Measurements from ENCODE around the gene PPP1R8. TPM values are rescaled to one million over a fixed set of nuclear protein-coding genes. Genes with fewer than 3 reads are reported as not detected.

The PPP1R8 gene
- total RNA-seq, 1 donor from 2014 or later: 36.5 TPM

GRCh38 chr1:27872059-27872801 is 41.6 kb downstream of the PPP1R8 start, which contains the start of gene THEMIS2:
THEMIS2 (plus strand) TSS chr1:27872544; CDS start chr1:27872572, 28 bp downstream.
- DNase-seq (ENCODE audit: low spot score): peak; percentile 48

- no peak for DNase-seq (ENCODE audit: low spot score)
These were observed 42.4 kb downstream of the PPP1R8 start for GRCh38 chr1:27872802-27873551.

GRCh38 chr1:27873671-27874384 is 43.2 kb downstream of the PPP1R8 start:
- DNase-seq (ENCODE audit: low spot score): no peak

GRCh38 chr1:27876341-27877114 is 45.9 kb downstream of the PPP1R8 start:
- DNase-seq (ENCODE audit: low spot score): no peak

- no peak for DNase-seq (ENCODE audit: low spot score)
These were observed 46.5 kb downstream of the PPP1R8 start for GRCh38 chr1:27877115-27877416.

- DNase-seq (ENCODE audit: low spot score): no peak
These were observed 47.5 kb downstream of the PPP1R8 start for GRCh38 chr1:27878039-27878438.

- DNase-seq (ENCODE audit: low spot score): no peak
These were observed 48.3 kb downstream of the PPP1R8 start for GRCh38 chr1:27878787-27879335.

DNA sequence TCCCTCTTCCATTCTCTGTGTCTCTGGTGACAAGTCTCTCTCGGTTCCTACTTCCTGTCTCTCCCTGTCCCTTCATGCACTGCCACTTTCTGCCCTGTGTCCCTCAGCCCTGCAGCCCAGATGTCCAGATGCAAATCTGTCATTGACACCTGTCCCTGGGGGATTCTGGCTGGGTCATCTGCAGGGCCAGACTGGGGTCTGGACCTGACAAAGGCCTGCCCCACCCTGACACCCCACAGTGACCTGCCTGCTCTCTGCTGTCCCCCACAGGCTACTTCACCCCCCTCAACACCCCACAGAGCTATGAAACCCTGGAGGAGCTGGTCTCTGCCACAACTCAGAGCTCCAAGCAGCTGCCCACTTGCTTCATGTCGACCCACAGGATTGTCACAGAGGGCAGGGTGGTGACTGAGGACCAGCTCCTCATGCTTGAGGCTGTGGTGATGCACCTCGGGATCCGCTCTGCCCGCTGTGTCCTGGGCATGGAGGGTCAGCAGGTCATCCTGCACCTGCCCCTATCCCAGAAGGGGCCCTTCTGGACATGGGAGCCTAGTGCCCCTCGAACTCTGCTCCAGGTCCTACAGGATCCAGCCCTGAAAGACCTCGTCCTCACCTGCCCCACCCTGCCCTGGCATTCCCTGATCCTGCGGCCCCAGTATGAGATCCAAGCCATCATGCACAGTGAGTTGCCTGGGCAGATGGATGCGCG is 48.9 kb downstream of the PPP1R8 start:
- no peak for DNase-seq (ENCODE audit: low spot score)

- DNase-seq (ENCODE audit: low spot score): no peak
These were observed 51.9 kb downstream of the PPP1R8 start for GRCh38 chr1:27882543-27882903.

DNA sequence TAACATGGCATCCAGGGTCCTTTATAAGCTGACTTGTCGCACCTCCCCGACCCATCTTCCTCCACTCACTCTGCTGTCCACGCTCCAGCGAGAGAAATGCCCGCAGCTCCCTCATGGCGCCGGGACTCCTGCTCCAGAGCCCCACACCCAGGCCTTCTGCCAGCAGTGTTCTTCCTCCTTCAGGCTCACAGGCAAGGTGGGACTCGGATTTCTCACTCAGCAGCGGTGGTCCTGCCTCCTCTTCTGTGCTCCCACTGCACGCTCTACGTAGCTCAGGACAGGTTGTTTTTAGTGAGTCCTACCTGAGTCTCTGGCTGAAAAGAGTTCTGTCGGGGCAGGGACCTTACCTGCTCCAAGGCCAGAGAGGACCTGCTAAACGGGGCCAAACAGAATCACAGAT is 53.0 kb downstream of the PPP1R8 start:
- no peak for DNase-seq (ENCODE audit: low spot score)

- no peak for DNase-seq (ENCODE audit: low spot score)
These were observed 53.7 kb downstream of the PPP1R8 start for GRCh38 chr1:27884006-27884954.

DNA sequence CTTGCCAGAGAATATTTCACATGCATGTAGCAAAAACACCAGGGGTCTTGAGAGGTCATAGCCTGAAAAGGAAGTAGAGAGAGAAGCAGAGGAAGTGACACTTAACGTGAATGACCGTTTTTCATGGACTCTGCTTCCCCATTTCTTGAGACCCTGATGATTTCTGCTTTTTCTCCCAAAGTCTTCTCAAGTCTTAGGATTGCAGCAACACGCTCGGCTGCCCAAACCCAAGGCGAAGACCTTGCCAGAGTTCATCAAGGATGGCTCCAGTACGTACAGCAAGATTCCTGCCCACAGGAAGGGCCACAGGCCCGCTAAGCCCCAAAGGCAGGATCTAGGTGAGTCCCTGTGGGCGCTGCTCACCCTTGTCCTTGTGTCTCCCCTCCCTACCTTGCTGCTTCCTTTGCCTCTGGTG is 54.5 kb downstream of the PPP1R8 start:
- DNase-seq (ENCODE audit: low spot score): no peak

DNA sequence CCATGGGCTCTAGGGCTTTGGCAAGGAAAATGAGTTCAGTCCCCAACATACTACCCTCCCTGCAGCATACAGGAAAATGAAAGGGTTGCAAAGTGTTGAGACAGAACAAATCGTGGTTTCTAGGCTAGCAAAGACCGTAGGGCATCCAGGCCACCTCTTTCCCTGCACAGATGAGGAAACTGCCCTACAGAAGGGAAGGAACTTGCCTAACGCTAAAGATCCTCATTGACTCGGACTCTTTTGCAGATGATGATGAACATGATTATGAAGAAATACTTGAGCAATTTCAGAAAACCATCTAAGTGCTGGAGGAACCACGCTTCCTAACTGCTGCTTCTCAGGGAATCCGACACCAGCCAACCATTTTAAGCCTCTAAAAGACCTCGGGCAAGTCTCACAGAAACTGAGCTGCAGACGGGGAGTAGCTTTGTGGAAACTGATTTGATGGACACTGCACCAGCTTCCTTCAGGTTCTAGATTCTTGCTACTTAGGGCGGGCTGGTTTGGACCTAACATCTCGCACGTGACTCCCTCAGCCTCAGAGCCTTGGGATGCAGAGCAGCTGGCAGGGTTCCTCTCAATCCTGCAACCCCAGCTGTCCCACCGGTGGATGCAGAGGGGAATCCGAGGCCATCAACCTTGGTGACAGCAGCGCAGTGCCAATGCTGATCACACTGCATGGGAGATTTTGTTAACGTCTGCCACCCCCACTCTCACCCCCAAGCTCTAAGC is 55.2 kb downstream of the PPP1R8 start:
- no peak for DNase-seq (ENCODE audit: low spot score)

GRCh38 chr1:27886353-27886679 is 55.7 kb downstream of the PPP1R8 start:
- no peak for DNase-seq (ENCODE audit: low spot score)

DNA sequence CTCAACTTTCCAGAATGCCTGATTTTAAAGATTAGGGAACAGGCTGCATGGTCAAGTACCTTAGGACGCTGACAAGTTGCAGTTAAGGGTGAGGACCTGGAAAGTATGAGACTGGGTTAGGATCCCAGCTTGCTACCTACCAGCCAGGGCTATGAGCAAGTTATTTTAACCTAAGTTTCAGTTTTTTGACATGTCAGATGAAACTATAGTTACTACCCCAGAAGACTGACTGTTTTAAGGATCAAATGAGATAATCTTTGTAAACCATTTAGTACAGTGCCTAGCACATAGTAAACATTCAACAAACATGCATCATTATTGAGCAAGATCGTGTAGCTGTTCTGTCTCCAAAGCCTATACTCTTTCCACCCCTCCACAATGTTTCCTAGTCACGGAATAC is 56.2 kb downstream of the PPP1R8 start:
- no peak for DNase-seq (ENCODE audit: low spot score)

GRCh38 chr1:27887215-27888021 is 56.8 kb downstream of the PPP1R8 start:
- no peak for DNase-seq (ENCODE audit: low spot score)

DNA sequence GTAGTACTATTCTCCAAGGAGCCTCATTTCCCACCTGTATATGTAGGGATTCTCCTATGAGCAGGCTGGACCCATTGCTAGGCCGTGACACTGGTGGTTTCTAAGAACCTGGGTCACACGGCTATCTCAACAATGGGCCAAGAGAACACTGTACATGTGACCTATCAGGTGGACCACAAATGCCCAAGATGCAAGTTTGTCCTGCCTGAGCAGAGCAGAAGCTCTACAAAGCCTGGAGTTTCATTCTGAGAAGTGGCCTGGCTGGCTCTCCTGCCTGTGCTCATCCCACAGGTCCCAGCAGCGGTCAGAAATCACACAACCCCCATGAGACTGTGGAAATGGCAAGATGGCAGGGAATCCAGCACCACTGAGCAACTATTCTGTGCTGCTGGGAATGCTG is 58.9 kb downstream of the PPP1R8 start:
- no peak for DNase-seq (ENCODE audit: low spot score)

GRCh38 chr1:27891196-27891889 is 60.8 kb downstream of the PPP1R8 start:
- DNase-seq (ENCODE audit: low spot score): no peak

Measured in mucosa of gallbladder (tissue), 1 donor.